ENCODE data around the gene ZSWIM5.
A peak's percentile ranks its signal among the peaks of the same experiment; 100 is the strongest.

Gene ZSWIM5

GRCh38 chr1:45023663-45024062, 182.7 kb downstream of the ZSWIM5 start:
- Histone ChIP-seq H3K36me3 (ENCODE audit: insufficient read depth, low read length) (no peaks in the 10 kb centered on the region), H3K4me1 (ENCODE audit: insufficient read depth, low read length) (no peaks in the 10 kb centered on the region), H3K9me3 (ENCODE audit: control insufficient read depth, insufficient read depth, low read length) (no peaks in the 10 kb centered on the region), H3K9ac (ENCODE audit: low read depth, low read length) (no peak overlapping the region)

GRCh38 chr1:45018599-45019230, 187.7 kb downstream of the ZSWIM5 start:
- no peak overlapping the region for H3K9ac ChIP-seq (ENCODE audit: low read depth, low read length)
- H3K36me3 ChIP-seq (ENCODE audit: insufficient read depth, low read length), result no peaks in the 10 kb centered on the region
- no peaks in the 10 kb centered on the region for H3K9me3 ChIP-seq (ENCODE audit: control insufficient read depth, insufficient read depth, low read length)
- no peaks in the 10 kb centered on the region for H3K4me1 ChIP-seq (ENCODE audit: insufficient read depth, low read length)

- Histone ChIP-seq H3K36me3 (ENCODE audit: insufficient read depth, low read length) (no peaks in the 10 kb centered on the region), H3K9me3 (ENCODE audit: control insufficient read depth, insufficient read depth, low read length) (no peaks in the 10 kb centered on the region), H3K4me1 (ENCODE audit: insufficient read depth, low read length) (peaks cover 6% of the 10 kb centered on the region), H3K9ac (ENCODE audit: low read depth, low read length) (no peak overlapping the region)
Measured at GRCh38 chr1:45016767-45017166, 189.6 kb downstream of the ZSWIM5 start.

- H3K36me3 ChIP-seq (ENCODE audit: insufficient read depth, low read length), result no peaks in the 10 kb centered on the region
- no peaks in the 10 kb centered on the region for H3K9me3 ChIP-seq (ENCODE audit: control insufficient read depth, insufficient read depth, low read length)
- H3K9ac ChIP-seq (ENCODE audit: low read depth, low read length), result no peak overlapping the region
- peaks cover 11% of the 10 kb centered on the region for H3K4me1 ChIP-seq (ENCODE audit: insufficient read depth, low read length)
Measured at GRCh38 chr1:45016090-45016697, 190.2 kb downstream of the ZSWIM5 start.

DNA sequence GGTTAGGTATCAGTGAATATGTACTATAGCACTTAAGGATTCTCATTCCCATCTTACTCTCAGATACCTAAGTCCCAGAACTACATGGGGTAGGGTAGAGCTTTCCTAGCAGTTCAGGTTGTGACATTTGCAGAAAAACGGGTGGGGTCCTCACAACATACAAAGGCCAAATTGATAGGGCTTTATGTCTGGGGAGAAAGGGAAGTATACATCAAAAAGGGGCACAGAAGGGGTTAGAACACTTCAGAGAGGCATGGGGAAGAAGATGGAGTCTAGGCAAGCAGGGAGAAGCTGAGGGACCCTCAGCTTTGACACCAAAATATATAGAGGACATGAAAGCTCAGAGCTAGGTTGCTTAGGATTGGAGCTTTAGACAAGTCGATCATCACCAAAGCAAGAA, 190.7 kb downstream of the ZSWIM5 start:
- H3K9me3 ChIP-seq (ENCODE audit: control insufficient read depth, insufficient read depth, low read length), result no peaks in the 10 kb centered on the region
- H3K36me3 ChIP-seq (ENCODE audit: insufficient read depth, low read length), result no peaks in the 10 kb centered on the region
- no peak overlapping the region for H3K9ac ChIP-seq (ENCODE audit: low read depth, low read length)
- H3K4me1 ChIP-seq (ENCODE audit: insufficient read depth, low read length), result peaks cover 11% of the 10 kb centered on the region

DNA sequence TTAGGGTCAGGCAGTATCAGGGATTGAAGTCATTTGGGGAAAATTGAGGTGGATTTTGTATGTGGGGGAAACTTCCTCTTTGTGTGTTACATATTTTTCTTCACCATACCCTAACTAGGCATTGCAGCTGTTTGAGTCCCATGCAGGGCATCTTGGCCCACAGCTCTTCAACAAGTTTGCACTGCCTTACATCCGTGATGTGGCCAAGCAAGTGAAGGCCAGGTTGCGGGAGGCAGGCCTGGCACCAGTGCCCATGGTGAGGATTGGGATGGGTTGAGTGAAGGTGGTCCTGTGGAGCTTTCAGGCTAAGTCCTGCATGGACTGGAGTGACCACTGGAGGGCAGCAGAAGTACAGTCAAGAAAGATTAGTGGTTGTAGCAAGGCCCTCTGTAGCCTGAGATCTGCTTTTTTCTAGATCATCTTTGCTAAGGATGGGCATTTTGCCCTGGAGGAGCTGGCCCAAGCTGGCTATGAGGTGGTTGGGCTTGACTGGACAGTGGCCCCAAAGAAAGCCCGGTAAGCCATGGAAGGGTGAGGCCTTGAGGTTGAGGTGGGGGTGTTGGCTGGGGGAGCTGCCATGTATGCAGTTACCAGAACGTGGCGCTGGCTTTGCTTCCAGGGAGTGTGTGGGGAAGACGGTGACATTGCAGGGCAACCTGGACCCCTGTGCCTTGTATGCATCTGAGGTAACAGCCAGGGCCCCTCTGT, 191.9 kb downstream of the ZSWIM5 start:
- no peaks in the 10 kb centered on the region for H3K36me3 ChIP-seq (ENCODE audit: insufficient read depth, low read length)
- no peak overlapping the region for H3K9ac ChIP-seq (ENCODE audit: low read depth, low read length)
- H3K9me3 ChIP-seq (ENCODE audit: control insufficient read depth, insufficient read depth, low read length), result no peaks in the 10 kb centered on the region; the same call in 1 of the 2 replicates

GRCh38 chr1:45013551-45014209, 192.7 kb downstream of the ZSWIM5 start:
- H3K36me3 ChIP-seq (ENCODE audit: insufficient read depth, low read length), result no peaks in the 10 kb centered on the region
- H3K4me1 ChIP-seq (ENCODE audit: insufficient read depth, low read length), result peaks cover 11% of the 10 kb centered on the region
- H3K9ac ChIP-seq (ENCODE audit: low read depth, low read length), result no peak overlapping the region
- H3K9me3 ChIP-seq (ENCODE audit: control insufficient read depth, insufficient read depth, low read length), result no peaks in the 10 kb centered on the region; the same call in 1 of the 2 replicates

More for the DNA sequence above, 191.9 kb downstream of the ZSWIM5 start:
- H3K4me1 ChIP-seq (ENCODE audit: insufficient read depth, low read length), result peaks cover 11% of the 10 kb centered on the region

- peak overlapping the region; percentile 70 for H3K9ac ChIP-seq (ENCODE audit: low read depth, low read length)
- no peaks in the 10 kb centered on the region; the same call in 1 of the 2 replicates for H3K36me3 ChIP-seq (ENCODE audit: insufficient read depth, low read length)
- no peaks in the 10 kb centered on the region; the same call in 1 of the 2 replicates for H3K9me3 ChIP-seq (ENCODE audit: control insufficient read depth, insufficient read depth, low read length)
- peaks cover 11% of the 10 kb centered on the region for H3K4me1 ChIP-seq (ENCODE audit: insufficient read depth, low read length)
Measured at GRCh38 chr1:45012639-45013278, 193.6 kb downstream of the ZSWIM5 start.

DNA sequence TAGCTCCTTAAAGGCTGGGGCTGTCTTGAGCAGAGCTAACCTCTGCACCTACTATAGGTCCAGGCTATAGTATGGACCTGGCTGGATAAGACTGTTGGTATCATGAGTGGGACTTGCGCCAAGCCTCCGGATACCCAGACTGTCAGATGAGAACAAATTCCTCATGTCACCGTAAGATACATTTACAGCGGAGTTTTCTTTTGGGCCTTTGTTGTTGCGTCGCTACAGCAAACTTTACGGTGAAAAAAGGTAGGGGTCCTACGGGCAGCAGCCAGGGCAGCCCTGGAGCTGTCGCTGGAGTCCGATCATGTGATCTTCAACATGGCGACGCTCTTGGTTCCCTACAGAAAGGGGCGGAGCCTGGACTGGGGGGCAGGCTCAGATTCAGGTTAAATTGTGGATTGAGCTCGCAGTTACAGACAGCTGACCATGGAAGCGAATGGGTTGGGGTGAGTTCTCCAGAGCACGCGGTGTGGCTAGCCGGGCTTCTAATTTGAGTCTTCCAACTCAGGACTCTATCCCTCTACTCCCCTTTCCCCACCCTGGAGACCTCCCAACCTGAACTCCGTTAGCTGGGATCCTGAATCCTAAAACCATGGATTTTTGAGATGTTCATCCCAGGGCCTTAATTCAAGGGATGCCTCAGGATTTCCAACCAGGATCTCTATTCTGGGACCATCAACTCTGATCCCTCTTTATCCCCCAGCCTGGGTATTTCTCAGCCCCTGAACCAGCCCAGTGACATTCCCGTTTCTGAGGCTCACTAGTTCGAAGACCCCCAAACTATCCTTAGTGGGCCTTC, 194.4 kb downstream of the ZSWIM5 start, which contains the start of gene UROD:
Gene UROD (plus strand): TSS at position 418 of the 802 bp plus-strand sequence. CDS start 12 bp downstream, at position 430.
- Histone ChIP-seq H3K9me3 (ENCODE audit: control insufficient read depth, insufficient read depth, low read length) (no peaks in the 10 kb centered on the region; the same call in 1 of the 2 replicates), H3K9ac (ENCODE audit: low read depth, low read length) (peak within 1 kb of the TSS; percentile 75), H3K36me3 (ENCODE audit: insufficient read depth, low read length) (no peaks in the 10 kb centered on the region; the same call in 1 of the 2 replicates), H3K4me1 (ENCODE audit: insufficient read depth, low read length) (peaks cover 11% of the 10 kb centered on the region)

DNA sequence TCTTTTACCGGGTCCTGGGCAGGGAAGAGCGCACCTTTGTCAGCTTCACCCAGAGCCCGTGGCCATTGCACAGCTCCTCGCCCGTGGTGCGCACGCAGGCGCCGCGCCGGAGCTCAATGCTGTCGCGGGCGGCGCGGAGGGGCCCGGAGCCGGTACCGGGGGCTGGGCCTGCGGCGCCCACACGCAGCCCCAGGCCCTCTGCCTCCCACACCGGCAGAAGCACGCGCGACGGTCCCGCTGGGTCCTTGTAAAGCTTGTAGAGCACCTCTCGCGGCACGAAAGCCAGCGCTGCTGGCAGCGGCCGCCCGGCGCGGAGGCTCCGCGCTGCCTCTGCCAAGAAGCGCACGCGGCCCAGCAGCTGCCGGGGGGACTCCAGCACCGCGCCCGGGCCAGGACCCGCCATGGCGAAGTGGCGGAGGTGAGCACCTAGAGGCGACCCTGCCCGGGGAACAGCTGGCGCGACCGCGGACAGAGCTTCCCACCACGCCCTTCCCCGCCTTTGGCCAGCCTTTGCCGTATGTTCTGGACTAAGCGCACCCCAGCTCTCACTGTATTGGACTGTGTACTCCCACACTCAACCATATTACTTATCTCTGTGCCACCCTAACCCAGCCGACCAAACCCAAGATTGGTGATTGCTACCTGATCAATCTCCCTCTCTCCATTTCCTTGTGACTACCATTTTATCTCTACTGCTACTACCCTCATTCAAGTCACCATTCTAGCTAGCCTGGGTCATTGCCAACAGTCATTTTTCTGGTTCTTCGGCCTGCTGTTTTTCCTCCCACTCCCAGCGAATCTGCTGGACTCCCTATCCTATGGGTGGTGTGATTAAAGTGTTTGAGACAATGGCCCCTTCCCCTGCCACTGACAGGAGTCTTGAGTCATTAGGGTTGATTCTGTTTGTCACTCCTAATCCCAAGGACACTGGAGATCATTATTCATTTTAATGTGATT, 195.3 kb downstream of the ZSWIM5 start, which contains the start of gene HECTD3:
Gene HECTD3 (minus strand): TSS at position 470 of the 957 bp plus-strand sequence. CDS start 67 bp downstream, at position 403.
- Histone ChIP-seq H3K36me3 (ENCODE audit: insufficient read depth, low read length) (no peaks in the 10 kb centered on the region; the same call in 1 of the 2 replicates), H3K9me3 (ENCODE audit: control insufficient read depth, insufficient read depth, low read length) (no peaks in the 10 kb centered on the region; the same call in 1 of the 2 replicates), H3K4me1 (ENCODE audit: insufficient read depth, low read length) (peaks cover 11% of the 10 kb centered on the region), H3K9ac (ENCODE audit: low read depth, low read length) (peak within 1 kb of the TSS; percentile 75)

GRCh38 chr1:45009956-45010854, 196.2 kb downstream of the ZSWIM5 start:
- Histone ChIP-seq H3K9ac (ENCODE audit: low read depth, low read length) (peak overlapping the region; percentile 75), H3K9me3 (ENCODE audit: control insufficient read depth, insufficient read depth, low read length) (no peaks in the 10 kb centered on the region; the same call in 1 of the 2 replicates), H3K36me3 (ENCODE audit: insufficient read depth, low read length) (no peaks in the 10 kb centered on the region; the same call in 1 of the 2 replicates), H3K4me1 (ENCODE audit: insufficient read depth, low read length) (peaks cover 11% of the 10 kb centered on the region)

Measured in ES-I3 (cell line).